GM12873 (cell line): ENCODE measurements around the gene MYO3A.

Source experiments
- TF ChIP-seq, protein P1 (sequence below): IDR thresholded peaks from 2 replicates; pipeline ENCODE4 v1.5.1; 2012; ENCODE audit warnings: low read depth, mild to moderate bottlenecking, moderate library complexity, low read length, control low read depth; ENCODE audit not compliant: insufficient read depth; ENCODE audit errors: missing control alignments

Gene MYO3A, protein sequence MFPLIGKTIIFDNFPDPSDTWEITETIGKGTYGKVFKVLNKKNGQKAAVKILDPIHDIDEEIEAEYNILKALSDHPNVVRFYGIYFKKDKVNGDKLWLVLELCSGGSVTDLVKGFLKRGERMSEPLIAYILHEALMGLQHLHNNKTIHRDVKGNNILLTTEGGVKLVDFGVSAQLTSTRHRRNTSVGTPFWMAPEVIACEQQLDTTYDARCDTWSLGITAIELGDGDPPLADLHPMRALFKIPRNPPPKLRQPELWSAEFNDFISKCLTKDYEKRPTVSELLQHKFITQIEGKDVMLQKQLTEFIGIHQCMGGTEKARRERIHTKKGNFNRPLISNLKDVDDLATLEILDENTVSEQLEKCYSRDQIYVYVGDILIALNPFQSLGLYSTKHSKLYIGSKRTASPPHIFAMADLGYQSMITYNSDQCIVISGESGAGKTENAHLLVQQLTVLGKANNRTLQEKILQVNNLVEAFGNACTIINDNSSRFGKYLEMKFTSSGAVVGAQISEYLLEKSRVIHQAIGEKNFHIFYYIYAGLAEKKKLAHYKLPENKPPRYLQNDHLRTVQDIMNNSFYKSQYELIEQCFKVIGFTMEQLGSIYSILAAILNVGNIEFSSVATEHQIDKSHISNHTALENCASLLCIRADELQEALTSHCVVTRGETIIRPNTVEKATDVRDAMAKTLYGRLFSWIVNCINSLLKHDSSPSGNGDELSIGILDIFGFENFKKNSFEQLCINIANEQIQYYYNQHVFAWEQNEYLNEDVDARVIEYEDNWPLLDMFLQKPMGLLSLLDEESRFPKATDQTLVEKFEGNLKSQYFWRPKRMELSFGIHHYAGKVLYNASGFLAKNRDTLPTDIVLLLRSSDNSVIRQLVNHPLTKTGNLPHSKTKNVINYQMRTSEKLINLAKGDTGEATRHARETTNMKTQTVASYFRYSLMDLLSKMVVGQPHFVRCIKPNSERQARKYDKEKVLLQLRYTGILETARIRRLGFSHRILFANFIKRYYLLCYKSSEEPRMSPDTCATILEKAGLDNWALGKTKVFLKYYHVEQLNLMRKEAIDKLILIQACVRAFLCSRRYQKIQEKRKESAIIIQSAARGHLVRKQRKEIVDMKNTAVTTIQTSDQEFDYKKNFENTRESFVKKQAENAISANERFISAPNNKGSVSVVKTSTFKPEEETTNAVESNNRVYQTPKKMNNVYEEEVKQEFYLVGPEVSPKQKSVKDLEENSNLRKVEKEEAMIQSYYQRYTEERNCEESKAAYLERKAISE (N-terminal part only)

DNA sequence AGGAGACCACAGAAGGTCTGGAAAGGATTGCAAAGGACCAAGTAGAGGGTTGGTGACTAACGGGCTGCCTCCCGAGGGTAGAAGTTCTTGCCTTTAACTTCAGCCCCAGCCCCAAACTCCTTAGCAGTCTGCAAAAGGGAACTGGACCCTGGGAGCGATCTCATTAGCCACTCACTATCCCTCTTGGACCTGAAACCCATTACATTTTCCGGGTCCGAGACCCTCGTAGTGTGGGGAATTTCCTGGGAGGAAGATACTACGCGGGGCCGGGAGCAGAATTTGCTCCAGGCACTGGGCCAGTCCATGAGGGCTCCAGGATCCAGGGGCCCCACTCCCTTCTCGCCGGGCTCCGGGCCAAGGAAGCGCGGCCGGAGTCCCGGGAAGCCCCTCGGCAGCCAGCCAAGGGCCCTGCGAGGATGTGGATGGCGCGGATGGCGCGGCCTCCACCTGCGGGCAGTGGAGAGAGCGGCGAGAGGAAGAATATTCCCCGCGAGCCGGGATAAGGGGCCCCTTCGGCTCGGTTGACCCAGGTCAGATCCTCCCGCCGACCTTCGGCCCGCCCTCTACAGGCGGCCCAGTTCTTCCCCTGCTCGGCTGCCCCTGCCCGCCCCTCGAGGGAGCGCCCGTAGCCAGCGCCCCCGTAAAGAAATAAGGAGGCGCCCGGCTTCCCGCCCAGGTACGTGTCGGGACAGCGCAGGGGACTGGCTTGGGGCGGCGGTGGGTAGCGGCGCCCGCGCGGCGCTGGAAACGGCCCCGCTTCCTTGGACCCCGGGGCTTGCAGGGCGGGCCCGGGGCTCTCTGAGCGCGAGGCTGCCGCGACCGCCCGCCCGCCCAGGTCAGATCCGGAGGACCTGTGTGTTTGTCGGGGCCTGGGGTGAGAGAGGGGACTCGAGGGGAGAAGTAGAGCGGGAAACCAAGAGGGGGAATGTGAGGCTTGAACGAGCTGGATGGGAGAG lies at the start of gene MYO3A:
Gene MYO3A, plus strand, starts transcription at position 577 of the 956 bp plus-strand sequence. CDS start 17,882 bp downstream, outside the sequence.
- TF ChIP-seq, protein P1, sequence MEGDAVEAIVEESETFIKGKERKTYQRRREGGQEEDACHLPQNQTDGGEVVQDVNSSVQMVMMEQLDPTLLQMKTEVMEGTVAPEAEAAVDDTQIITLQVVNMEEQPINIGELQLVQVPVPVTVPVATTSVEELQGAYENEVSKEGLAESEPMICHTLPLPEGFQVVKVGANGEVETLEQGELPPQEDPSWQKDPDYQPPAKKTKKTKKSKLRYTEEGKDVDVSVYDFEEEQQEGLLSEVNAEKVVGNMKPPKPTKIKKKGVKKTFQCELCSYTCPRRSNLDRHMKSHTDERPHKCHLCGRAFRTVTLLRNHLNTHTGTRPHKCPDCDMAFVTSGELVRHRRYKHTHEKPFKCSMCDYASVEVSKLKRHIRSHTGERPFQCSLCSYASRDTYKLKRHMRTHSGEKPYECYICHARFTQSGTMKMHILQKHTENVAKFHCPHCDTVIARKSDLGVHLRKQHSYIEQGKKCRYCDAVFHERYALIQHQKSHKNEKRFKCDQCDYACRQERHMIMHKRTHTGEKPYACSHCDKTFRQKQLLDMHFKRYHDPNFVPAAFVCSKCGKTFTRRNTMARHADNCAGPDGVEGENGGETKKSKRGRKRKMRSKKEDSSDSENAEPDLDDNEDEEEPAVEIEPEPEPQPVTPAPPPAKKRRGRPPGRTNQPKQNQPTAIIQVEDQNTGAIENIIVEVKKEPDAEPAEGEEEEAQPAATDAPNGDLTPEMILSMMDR = no peak

DNA sequence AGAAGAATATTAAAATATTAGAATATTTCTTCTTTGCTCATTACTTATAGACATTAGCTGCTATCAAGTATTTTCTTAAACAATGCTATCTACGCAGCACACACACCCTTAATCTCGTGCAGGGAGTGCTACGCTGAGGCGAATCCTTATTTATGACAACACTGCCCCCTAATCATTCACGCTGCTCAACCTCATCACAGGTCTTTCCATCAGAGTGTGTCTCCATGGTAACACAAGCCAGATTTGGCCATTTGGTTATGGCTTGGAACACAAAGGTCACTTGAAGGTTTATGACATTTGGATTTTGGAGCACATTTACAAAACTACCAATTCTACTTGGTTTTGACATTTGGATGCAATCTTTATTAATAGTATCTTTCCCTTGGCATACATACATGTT lies 45.4 kb upstream of the MYO3A start:
- TF ChIP-seq, protein P1 = no peak

DNA sequence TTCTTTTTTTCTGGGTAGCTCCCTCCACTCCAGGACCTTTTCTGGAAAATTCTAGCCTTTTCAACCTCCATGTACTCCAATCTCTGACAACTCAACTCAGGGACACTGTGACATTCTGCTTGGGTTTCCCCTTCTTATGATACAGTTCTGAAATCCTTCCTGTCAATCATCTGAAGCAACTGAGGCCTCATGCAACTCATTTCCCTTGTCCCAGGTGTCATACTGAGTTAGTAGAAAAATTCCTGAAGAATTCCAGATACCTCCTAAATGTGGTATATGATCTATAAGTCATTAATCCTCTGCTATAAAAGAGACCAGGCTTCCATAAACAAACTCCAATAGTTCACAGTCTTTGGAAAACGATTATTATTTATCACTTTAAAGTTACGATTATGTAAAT lies 43.0 kb upstream of the MYO3A start:
- TF ChIP-seq, protein P1 = no peak

DNA sequence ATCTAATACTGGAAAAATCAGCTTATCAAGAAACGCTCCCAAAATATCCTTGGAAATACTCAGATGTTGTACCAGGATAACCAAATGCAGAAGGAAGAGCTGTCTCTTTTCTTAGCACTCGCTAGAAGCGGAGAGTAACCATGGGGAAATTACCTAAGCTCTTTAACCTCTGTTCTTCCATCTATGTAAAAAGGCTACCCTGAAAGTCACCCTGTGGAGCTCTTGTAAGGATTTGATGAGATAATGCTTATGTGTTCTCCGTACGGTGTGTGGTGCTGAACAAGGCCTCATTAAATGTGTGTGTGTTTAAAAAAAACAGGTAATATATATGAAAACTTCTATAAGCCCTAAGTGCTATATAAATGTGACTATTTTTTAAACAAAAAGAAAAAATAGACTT lies 38.2 kb upstream of the MYO3A start:
- TF ChIP-seq, protein P1 = no peak

DNA sequence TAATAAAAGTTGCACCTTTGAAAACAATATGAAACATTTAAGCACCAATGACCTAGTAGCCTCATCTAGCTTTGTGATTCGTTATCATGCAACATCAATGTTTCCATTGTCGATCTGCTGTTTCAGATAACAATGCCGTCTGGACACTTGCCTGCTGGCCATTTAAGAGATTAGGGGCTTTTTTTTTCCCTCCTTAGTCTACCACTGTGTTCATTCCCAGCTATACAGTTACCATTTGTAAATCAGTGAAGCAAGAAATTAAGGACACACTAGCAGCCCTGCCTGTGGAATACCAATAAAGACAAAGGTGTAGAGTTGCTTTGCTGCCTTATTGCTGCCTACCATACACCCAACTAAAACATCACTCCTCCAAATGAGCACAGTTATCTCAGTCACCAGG lies 37.6 kb upstream of the MYO3A start:
- TF ChIP-seq, protein P1 = no peak

DNA sequence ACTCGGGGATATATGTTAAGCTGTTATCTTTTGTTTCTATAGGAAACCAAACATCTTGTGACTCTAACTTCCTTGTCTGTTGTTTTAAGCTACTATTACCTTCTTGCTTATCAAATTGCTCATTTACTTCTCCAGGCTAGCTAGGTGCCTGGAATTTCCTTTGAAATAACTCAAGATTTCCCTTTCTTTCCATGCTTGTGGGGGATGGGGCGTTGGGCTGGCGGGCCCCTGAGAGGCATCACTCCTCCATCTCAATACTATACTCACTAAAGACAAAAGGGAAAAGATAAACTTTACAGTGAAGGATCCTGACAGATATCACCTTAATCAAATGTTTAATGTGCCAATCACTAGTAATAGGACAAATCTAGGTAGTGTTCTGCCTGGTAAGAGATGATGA lies 34.7 kb upstream of the MYO3A start:
- TF ChIP-seq, protein P1 = no peak
